GM19463 (cell line): ENCODE data around the gene TRIM44.

Experiments used
- ATAC-seq: cut with Tn5 transposase; IDR thresholded peaks from one replicate; pipeline ENCODE4 v1.9.1; 2021; ENCODE audit warnings: mild to moderate bottlenecking, moderate library complexity; ENCODE audit not compliant: unreplicated experiment

TRIM44 gene

GRCh38 chr11:35662649-35663407 is at the start of gene TRIM44:
TRIM44 (plus strand) TSS chr11:35662775; CDS start chr11:35663112, 337 bp downstream.
- ATAC-seq, result peak; percentile 92

GRCh38 chr11:35614939-35615569 is 47.5 kb upstream of the TRIM44 start:
- ATAC-seq, result no peak

- no peak for ATAC-seq
Observed at GRCh38 chr11:35615921-35616900, 46.4 kb upstream of the TRIM44 start.

DNA sequence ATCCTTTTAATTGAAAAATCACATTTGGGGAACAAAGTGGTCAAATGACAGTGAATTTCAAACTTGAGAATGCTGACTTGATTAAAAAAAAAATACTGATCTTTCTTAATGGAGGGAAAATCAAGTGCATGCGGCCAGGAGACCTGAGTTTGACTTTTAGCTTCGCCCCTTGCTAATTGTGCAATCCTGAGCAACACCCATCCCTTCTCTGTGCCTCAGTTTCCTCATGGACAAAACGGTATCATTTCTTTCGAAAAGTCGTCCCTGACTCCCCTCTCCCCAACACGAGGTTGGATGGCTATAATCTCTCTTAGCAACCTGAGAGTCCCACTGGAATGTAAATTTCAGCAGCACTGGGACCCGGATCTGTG is 45.3 kb upstream of the TRIM44 start:
- ATAC-seq, result no peak

- ATAC-seq, result peak; percentile 29
Observed at GRCh38 chr11:35617687-35618496, 44.7 kb upstream of the TRIM44 start, which contains the start of gene FJX1. FJX1 (plus strand) TSS chr11:35618460; CDS start chr11:35618637, 177 bp downstream.

GRCh38 chr11:35618497-35619115 is 44.0 kb upstream of the TRIM44 start:
- ATAC-seq, result peak; percentile 40

DNA sequence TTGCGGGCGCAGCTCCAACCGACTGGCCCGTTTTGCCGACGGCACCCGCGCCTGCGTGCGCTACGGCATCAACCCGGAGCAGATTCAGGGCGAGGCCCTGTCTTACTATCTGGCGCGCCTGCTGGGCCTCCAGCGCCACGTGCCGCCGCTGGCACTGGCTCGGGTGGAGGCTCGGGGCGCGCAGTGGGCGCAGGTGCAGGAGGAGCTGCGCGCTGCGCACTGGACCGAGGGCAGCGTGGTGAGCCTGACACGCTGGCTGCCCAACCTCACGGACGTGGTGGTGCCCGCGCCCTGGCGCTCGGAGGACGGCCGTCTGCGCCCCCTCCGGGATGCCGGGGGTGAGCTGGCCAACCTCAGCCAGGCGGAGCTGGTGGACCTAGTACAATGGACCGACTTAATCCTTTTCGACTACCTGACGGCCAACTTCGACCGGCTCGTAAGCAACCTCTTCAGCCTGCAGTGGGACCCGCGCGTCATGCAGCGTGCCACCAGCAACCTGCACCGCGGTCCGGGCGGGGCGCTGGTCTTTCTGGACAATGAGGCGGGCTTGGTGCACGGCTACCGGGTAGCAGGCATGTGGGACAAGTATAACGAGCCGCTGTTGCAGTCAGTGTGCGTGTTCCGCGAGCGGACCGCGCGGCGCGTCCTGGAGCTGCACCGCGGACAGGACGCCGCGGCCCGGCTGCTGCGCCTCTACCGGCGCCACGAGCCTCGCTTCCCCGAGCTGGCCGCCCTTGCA is 43.3 kb upstream of the TRIM44 start:
- peak; percentile 33 for ATAC-seq

DNA sequence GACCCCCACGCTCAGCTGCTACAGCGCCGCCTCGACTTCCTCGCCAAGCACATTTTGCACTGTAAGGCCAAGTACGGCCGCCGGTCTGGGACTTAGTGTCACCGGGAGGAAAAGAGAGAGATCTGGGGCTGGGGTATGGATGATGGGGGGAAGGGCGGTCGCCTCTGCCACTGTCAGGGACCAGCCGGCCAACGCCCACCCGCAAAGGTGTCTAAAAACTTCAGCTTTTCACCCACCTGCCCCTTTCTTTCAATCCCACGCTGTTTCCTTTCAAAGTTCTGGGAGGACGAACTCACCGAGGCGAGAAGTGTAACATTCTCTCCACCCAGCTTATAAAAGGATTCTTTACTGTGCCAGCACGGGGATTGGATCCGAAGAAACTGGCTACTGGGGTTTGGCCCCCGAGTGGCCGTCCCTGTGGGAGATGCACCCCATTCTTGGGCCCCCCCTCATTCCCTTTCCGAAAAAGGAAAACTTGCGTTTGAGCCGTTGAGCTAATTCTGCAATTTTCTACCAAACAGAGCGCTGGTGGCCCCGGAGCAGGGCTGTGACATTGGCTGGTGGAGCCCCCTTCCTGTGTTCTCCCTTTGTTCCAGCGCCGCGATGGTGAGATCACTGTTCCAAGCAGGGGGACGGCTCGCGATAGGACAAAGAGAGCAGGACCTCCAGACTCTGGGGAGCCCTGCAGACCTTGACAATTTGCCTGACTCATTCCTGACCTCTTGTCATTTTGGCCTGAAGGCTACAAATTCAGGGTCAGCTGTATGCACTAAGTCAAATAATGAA is 42.5 kb upstream of the TRIM44 start:
- no peak for ATAC-seq

DNA sequence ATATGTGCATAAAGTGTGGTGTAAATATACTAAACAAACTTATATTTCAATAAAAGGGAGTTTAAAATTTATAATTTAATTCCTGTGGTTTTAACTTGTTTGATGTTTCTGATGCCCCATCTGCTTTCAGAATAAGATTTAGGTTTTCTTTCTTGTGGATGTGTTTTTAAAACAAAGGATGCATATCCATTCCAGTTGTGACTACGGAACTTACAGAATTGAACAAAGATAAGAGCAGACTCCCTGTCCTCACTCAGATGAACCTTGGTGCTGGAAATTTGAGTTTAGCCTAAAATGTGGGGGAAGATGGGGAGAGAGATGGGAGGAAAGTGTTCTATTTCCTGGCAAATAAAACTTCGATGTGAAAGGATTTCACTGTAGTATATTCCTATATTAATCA is 41.8 kb upstream of the TRIM44 start:
- ATAC-seq, result no peak

GRCh38 chr11:35621620-35622019 is 41.0 kb upstream of the TRIM44 start:
- no peak for ATAC-seq

- ATAC-seq, result no peak
Observed at GRCh38 chr11:35622070-35622469, 40.5 kb upstream of the TRIM44 start.

- no peak for ATAC-seq
Observed at GRCh38 chr11:35623621-35624168, 38.9 kb upstream of the TRIM44 start.

DNA sequence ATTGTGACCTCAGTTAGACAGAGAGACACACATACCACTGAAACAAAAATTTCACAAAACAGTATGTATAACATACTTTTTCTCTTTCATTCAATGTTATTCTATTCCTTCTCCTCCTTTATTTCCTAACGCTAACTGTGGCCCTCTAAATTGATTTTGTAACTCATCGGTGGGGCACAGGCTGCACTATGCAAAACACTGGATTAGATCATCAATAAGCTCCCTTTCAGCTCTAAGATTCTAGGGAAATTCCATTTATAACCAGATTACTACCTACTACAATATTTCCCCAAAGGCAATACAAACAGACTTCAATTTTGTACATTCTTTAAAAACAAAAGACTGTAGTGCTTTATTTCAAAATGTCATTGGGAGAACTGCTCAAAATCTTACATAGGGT is 38.3 kb upstream of the TRIM44 start:
- no peak for ATAC-seq

DNA sequence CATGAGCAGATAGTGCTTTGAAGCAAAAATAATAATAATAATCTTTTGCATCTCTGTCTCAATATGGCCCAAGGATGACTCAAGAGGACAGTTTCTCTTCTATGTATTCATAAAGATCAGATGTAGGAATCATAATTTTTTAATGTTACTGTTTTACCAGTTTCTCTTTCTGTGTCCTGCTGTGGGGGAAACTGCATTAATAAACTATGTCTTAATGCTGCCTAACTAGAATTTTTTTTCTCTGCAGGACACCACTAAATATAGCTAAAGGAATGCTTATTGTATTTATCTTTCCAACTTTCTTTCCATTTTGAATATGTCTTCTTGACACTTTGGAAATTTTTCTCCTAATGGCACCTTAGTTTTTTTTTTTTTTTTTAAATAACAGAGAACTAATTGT is 37.8 kb upstream of the TRIM44 start:
- no peak for ATAC-seq

DNA sequence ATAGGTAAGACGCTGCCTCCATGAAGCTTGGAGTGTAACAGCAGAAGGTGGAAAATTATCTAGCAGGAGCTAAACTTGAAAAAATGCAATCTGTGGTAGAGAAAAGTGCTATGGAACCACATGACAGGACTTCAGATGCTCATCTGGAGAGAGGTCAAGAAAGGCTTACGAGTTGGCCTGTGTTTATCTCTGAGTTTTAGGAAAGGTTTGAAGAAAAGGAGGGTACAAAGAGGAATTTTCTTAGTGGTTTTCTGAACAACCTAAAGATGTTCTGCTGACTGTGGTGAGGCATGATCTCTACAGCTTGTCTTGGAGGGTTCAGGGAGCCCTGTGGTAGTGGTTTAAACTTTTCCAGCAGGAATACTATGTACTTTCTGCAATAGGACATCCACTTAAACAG is 36.1 kb upstream of the TRIM44 start:
- ATAC-seq, result no peak

- ATAC-seq, result no peak
Observed at GRCh38 chr11:35629511-35629910, 33.1 kb upstream of the TRIM44 start.

GRCh38 chr11:35629914-35630313 is 32.7 kb upstream of the TRIM44 start:
- no peak for ATAC-seq

DNA sequence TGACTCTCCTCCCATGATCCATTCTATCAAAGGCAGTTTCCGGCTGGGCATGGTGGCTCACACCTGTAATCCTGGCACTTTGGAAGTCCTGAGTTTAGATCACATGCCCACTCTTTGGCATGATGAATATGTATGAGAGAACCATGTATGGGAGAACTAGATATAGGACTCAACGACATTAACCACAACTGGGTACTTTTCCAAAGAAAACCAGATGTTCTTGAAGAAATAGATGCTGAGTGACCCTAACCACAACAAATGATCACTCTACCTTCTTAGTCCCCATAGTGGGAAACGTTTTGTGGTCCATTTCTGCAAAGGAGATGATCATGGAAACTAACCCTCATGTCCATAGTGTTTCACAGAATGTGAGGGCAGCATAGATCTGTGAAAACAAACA is 30.7 kb upstream of the TRIM44 start:
- no peak for ATAC-seq
